CD14-positive monocyte (primary cell): ENCODE data around the gene PEAK1. TPM values are rescaled to one million over a fixed set of nuclear protein-coding genes. Genes with fewer than 3 reads are reported as not detected.

Experiments used
- DNase-seq, 3 donors: peaks; one replicate each; pipeline ENCODE4 v3.0.0-alpha.2; 2011 to 2022
- H2AFZ ChIP-seq: 2 replicates; pipeline ENCODE4 v1.6.0; 2012; ENCODE audit warnings: mild to moderate bottlenecking, low read depth, low read length, inconsistent platforms; ENCODE audit not compliant: insufficient read depth, poor library complexity, severe bottlenecking
- H3K27ac ChIP-seq, 2 donors: 1 replicate in 1 of 2; 2 replicates in 1 of 2; pipeline ENCODE4 v1.5.1; 2012 to 2013; ENCODE audit warnings: low read length in 2 of 2, control low read depth in 1 of 2, inconsistent platforms in 1 of 2, low read depth in 1 of 2, mild to moderate bottlenecking in 1 of 2
- H3K27me3 ChIP-seq, 2 donors: one replicate each; pipeline versions ENCODE4 v1.6.0 to v1.6.1; 2011 to 2013; ENCODE audit warnings: low read length in 2 of 2; ENCODE audit not compliant: control insufficient read depth in 2 of 2, insufficient read depth in 2 of 2
- H3K36me3 ChIP-seq, 2 donors: replicated peaks in 1 of 2; 1 replicate in 1 of 2; 2 replicates in 1 of 2; pipeline versions ENCODE4 v1.5.1 to v1.6.1; 2012 to 2013; ENCODE audit warnings: low read length in 2 of 2, control low read depth in 1 of 2, inconsistent platforms in 1 of 2, mild to moderate bottlenecking in 1 of 2; ENCODE audit not compliant: insufficient read depth in 2 of 2, control insufficient read depth in 1 of 2
- H3K4me1 ChIP-seq, 2 donors: 1 replicate in 1 of 2; 2 replicates in 1 of 2; pipeline versions ENCODE4 v1.5.1 to v1.6.1; 2012 to 2013; ENCODE audit warnings: low read length in 2 of 2, control low read depth in 1 of 2, inconsistent platforms in 1 of 2, mild to moderate bottlenecking in 1 of 2, moderate library complexity in 1 of 2; ENCODE audit not compliant: insufficient read depth in 2 of 2, control insufficient read depth in 1 of 2
- H3K4me2 ChIP-seq: replicated peaks from 2 replicates; pipeline ENCODE3; 2012; ENCODE audit warnings: low read length, moderate library complexity, mild to moderate bottlenecking; ENCODE audit not compliant: poor library complexity, severe bottlenecking; ENCODE audit errors: extremely low read depth
- H3K4me3 ChIP-seq, 3 experiments: fragments of 200-600 bp in 1 of 3; sonication (generic) in 1 of 3; replicated peaks in 1 of 3; 1 replicate in 2 of 3; 2 replicates in 1 of 3; pipeline ENCODE4 v1.5.1; 2011 to 2013; ENCODE audit warnings: low read length in 3 of 3, mild to moderate bottlenecking in 3 of 3, control low read depth in 2 of 3, low read depth in 2 of 3, inconsistent platforms in 1 of 3, moderate library complexity in 1 of 3
- H3K79me2 ChIP-seq: 2 replicates; pipeline ENCODE4 v1.6.0; 2012; ENCODE audit warnings: mild to moderate bottlenecking, control low read depth, inconsistent platforms, low read length, moderate library complexity; ENCODE audit not compliant: insufficient read depth
- H3K9ac ChIP-seq: 2 replicates; pipeline ENCODE4 v1.6.0; 2017; ENCODE audit warnings: low read length, mild to moderate bottlenecking; ENCODE audit not compliant: insufficient read depth, poor library complexity, severe bottlenecking
- H3K9me3 ChIP-seq, 2 donors: replicated peaks in 1 of 2; 1 replicate in 1 of 2; 2 replicates in 1 of 2; pipeline versions ENCODE4 v1.5.1 to v1.6.1; 2012 to 2013; ENCODE audit warnings: low read length in 2 of 2, control low read depth in 1 of 2; ENCODE audit not compliant: control insufficient read depth in 1 of 2, insufficient read depth in 1 of 2
- H4K20me1 ChIP-seq: 2 replicates; pipeline ENCODE4 v1.6.0; 2012; ENCODE audit warnings: mild to moderate bottlenecking, low read length, control low read depth, moderate library complexity; ENCODE audit not compliant: insufficient read depth
- H3K27ac Mint-ChIP-seq, 7 donors: one replicate each; pipeline ENCODE4 v1.8.0; 2020; ENCODE audit warnings: mild to moderate bottlenecking in 7 of 7, mixed read lengths in 7 of 7, moderate library complexity in 6 of 7, inconsistent platforms in 2 of 7
- H3K27me3 Mint-ChIP-seq, 3 donors: one replicate each; pipeline ENCODE4 v1.8.0; 2021 to 2022; ENCODE audit warnings: low read depth in 3 of 3, mild to moderate bottlenecking in 3 of 3, mixed read lengths in 3 of 3, moderate library complexity in 3 of 3, inconsistent platforms in 1 of 3
- H3K36me3 Mint-ChIP-seq, 2 donors: one replicate each; pipeline ENCODE4 v1.8.0; 2020; ENCODE audit warnings: mixed read lengths in 2 of 2, inconsistent platforms in 1 of 2, mild to moderate bottlenecking in 1 of 2
- H3K4me1 Mint-ChIP-seq: one replicate; pipeline ENCODE4 v1.8.0; 2020; ENCODE audit warnings: mild to moderate bottlenecking, mixed read lengths
- H3K4me3 Mint-ChIP-seq, 2 donors: one replicate each; pipeline ENCODE4 v1.8.0; 2020; ENCODE audit warnings: mild to moderate bottlenecking in 2 of 2, mixed read lengths in 2 of 2, moderate library complexity in 1 of 2
- H3K9me3 Mint-ChIP-seq, 7 donors: one replicate each; pipeline ENCODE4 v1.8.0; 2020 to 2022; ENCODE audit warnings: mixed read lengths in 7 of 7, mild to moderate bottlenecking in 6 of 7, moderate library complexity in 6 of 7, inconsistent platforms in 2 of 7
- CTCF ChIP-seq: fragments of 200-600 bp; IDR thresholded peaks from one replicate; pipeline ENCODE4 v1.8.0; 2022; ENCODE audit warnings: antibody characterized with exemption, mild to moderate bottlenecking
- WGBS: methylation state at CpG from one replicate; pipeline ENCODE4 v1.1.5; 2013; ENCODE audit warnings: missing lambda C conversion rate; ENCODE audit not compliant: insufficient coverage; 5-methylcytosine and 5-hydroxymethylcytosine counted together
- intact Hi-C, 2 donors: fragments of 100-400 bp; cut with micrococcal nuclease; formaldehyde crosslinking; loops; one replicate each; pipeline versions ENCODE4 v1.15.0 to v1.15.1; 2023
- polyA plus RNA-seq, 3 donors: library from polyadenylated mRNA; depleted of rRNA in 1 of 3; unstranded in 2 of 3; stranded (reverse) in 1 of 3; fragments of 300-500 nt in 2 of 3; fragments of >200 nt in 1 of 3; fragmentation: Illumina TruSeq in 2 of 3; gene quantifications; 1 replicate in 2 of 3; 2 replicates in 1 of 3; pipeline ENCODE4 v1.2.3, GENCODE V29; 2012 to 2021

PEAK1 gene
- polyA plus RNA-seq, 3 donors: 0.85 to 8.7 (median 1.1) TPM

GRCh38 chr15:77070180-77070494 is 349.8 kb downstream of the PEAK1 start:
- H3K27ac ChIP-seq: peak overlapping the region; percentile 20 to 77

GRCh38 chr15:77069521-77070121 is 350.3 kb downstream of the PEAK1 start:
- Mint-ChIP-seq H3K27me3 (peaks cover 0 to 2% (median 1%) of the 10 kb centered on the region in 3 donors), H3K27ac (peak overlapping the region in 4 of 7 donors; percentile 48 to 84 (median 66)), H3K36me3 (no peaks in the 10 kb centered on the region), H3K4me1 (peaks cover 39% of the 10 kb centered on the region), H3K9me3 (peaks cover 0 to 3% (median 0%) of the 10 kb centered on the region in 7 donors), H3K4me3 (peak overlapping the region; percentile 82 to 89)
- peak overlapping the region in 1 of 2 donors; percentile 77 for H3K27ac ChIP-seq
- peaks cover 14% of the 10 kb centered on the region for H4K20me1 ChIP-seq
- 69% methylated on average over 5 of the region's 13 CpGs for WGBS
- H3K79me2 ChIP-seq: peaks cover 43% of the 10 kb centered on the region
- H3K9ac ChIP-seq: peak overlapping the region; percentile 75
- H3K36me3 ChIP-seq: no peaks in the 10 kb centered on the region
- peak overlapping the region; percentile 70 for H3K4me2 ChIP-seq
- peak overlapping the region; percentile 81 for H2AFZ ChIP-seq
- peak overlapping the region; percentile 42 to 86 (median 83) for H3K4me3 ChIP-seq
- TF ChIP-seq CTCF: no peak
- intact Hi-C loops: loop anchor here (10.0 kb wide), 3 partner anchors 75 to 115 kb away; partner anchors contain the start of gene PSTPIP1 (in 1 of the 2)
- peaks cover 37 to 41% of the 10 kb centered on the region in 2 donors for H3K4me1 ChIP-seq
- no peaks in the 10 kb centered on the region for H3K9me3 ChIP-seq
- no peaks in the 10 kb centered on the region for H3K27me3 ChIP-seq
- DNase-seq: no peak

More at GRCh38 chr15:77070180-77070494, 349.8 kb downstream of the PEAK1 start:
- intact Hi-C loops: loop anchor here in 1 of 2 donors (10.0 kb wide), 1 partner anchor 115 kb away; no protein-coding TSS in a partner anchor
- WGBS: 2% methylated on average over 16 of the region's 18 CpGs
- no peak for DNase-seq
- TF ChIP-seq CTCF: no peak
- H3K79me2 ChIP-seq: peaks cover 39% of the 10 kb centered on the region
- H3K4me1 Mint-ChIP-seq: peaks cover 36% of the 10 kb centered on the region
- H3K4me3 Mint-ChIP-seq: peak overlapping the region; percentile 82 to 89
- no peaks in the 10 kb centered on the region for H3K9me3 ChIP-seq
- peak overlapping the region; percentile 75 for H3K9ac ChIP-seq
- peaks cover 0 to 4% (median 2%) of the 10 kb centered on the region in 3 donors for H3K27me3 Mint-ChIP-seq
- no peaks in the 10 kb centered on the region for H3K27me3 ChIP-seq
- H3K9me3 Mint-ChIP-seq: peaks cover 0 to 3% (median 0%) of the 10 kb centered on the region in 7 donors
- H3K4me3 ChIP-seq: peak overlapping the region; percentile 42 to 86 (median 83)
- H3K36me3 Mint-ChIP-seq: no peaks in the 10 kb centered on the region
- H3K27ac Mint-ChIP-seq: peak overlapping the region; percentile 46 to 84 (median 65)
- H3K4me1 ChIP-seq: peaks cover 37 to 39% of the 10 kb centered on the region in 2 donors
- peak overlapping the region; percentile 81 for H2AFZ ChIP-seq
- H3K4me2 ChIP-seq: peak overlapping the region; percentile 70
- peaks cover 14% of the 10 kb centered on the region for H4K20me1 ChIP-seq
- H3K36me3 ChIP-seq: no peaks in the 10 kb centered on the region
